Stimulated activated effector memory CD8-positive, alpha-beta T cell treated with anti-CD3 and anti-CD28 coated beads, Interleukin-12 subunit alpha, Interleukin-12 subunit beta, amount 100 ng/mL, for 72 hours (primary cell): ENCODE data around the gene GALK2.

Experiments
- ATAC-seq: fragments of 150-1000 bp; cut with Tn5 transposase; 2 replicates; pipeline ENCODE4 v1.10.0; 2021
- DNase-seq, 2 donors: peaks; one replicate each; pipeline ENCODE4 v3.0.0; 2021 to 2022; ENCODE audit warnings: low spot score in 2 of 2
- H3K27ac Mint-ChIP-seq: one replicate; pipeline ENCODE4 v1.8.0; 2022; ENCODE audit warnings: mild to moderate bottlenecking, mixed read lengths
- H3K36me3 Mint-ChIP-seq: one replicate; pipeline ENCODE4 v1.8.0; 2022; ENCODE audit warnings: mild to moderate bottlenecking, mixed read lengths
- H3K4me1 Mint-ChIP-seq: one replicate; pipeline ENCODE4 v1.8.0; 2022; ENCODE audit warnings: mixed read lengths
- H3K4me3 Mint-ChIP-seq: one replicate; pipeline ENCODE4 v1.8.0; 2022; ENCODE audit warnings: mild to moderate bottlenecking, mixed read lengths
- H3K9me3 Mint-ChIP-seq: one replicate; pipeline ENCODE4 v1.8.0; 2022; ENCODE audit warnings: mixed read lengths

Gene GALK2

GRCh38 chr15:49169880-49170597 lies at the start of gene GALK2:
TSS of gene GALK2 (plus strand) at chr15:49170247. CDS start at chr15:49170323, 76 bp downstream.
- H3K4me1 Mint-ChIP-seq: peaks cover 34% of the 10 kb centered on the region
- peak within 1 kb of the TSS; percentile 96 for H3K4me3 Mint-ChIP-seq
- peaks cover 6% of the 10 kb centered on the region for H3K36me3 Mint-ChIP-seq
- peak; percentile 99 for ATAC-seq
- H3K9me3 Mint-ChIP-seq: no peaks in the 10 kb centered on the region
- peak; percentile 64 to 85 for DNase-seq
- H3K27ac Mint-ChIP-seq: peak within 1 kb of the TSS; percentile 96

- peak overlapping the region; percentile 26 for H3K27ac Mint-ChIP-seq
- ATAC-seq (no peak), DNase-seq (no peak)
- H3K36me3 Mint-ChIP-seq: peaks cover 37% of the 10 kb centered on the region
- no peaks in the 10 kb centered on the region for H3K9me3 Mint-ChIP-seq
- H3K4me3 Mint-ChIP-seq: no peak overlapping the region
- H3K4me1 Mint-ChIP-seq: no peaks in the 10 kb centered on the region
These were observed 49.2 kb upstream of the GALK2 start for GRCh38 chr15:49120832-49121231.

- Mint-ChIP-seq H3K9me3 (no peaks in the 10 kb centered on the region), H3K36me3 (peaks cover 41% of the 10 kb centered on the region), H3K4me1 (no peaks in the 10 kb centered on the region), H3K27ac (no peak overlapping the region), H3K4me3 (no peak overlapping the region)
- DNase-seq (no peak), ATAC-seq (no peak)
These were observed 48.1 kb upstream of the GALK2 start for GRCh38 chr15:49121901-49122300.

DNA sequence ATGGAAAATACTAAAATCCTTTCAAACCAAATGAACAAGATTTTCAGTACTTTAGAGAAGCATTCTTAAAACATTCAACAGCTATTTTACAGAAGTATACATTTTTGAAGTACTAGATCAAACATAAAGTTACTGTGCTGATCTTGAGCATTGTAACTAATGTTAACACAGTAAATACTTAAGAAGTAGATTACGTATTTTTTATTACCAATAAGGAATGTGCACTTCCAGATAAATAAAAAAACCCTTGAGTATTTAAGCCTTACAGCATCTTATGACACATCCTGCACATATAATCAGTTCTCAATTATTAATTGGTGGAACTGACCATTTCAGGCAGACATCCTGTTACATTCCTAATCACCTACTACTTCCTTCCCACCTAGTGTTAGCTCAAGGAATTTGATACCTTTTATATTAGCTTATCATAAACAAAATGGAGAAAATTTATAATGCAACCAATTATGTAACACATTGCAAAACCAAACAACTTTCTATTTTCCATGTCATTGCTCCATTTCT lies 47.4 kb upstream of the GALK2 start:
- Mint-ChIP-seq H3K9me3 (no peaks in the 10 kb centered on the region), H3K4me3 (no peak overlapping the region), H3K4me1 (no peaks in the 10 kb centered on the region), H3K36me3 (peaks cover 45% of the 10 kb centered on the region), H3K27ac (no peak overlapping the region)
- ATAC-seq: no peak
- no peak for DNase-seq

- Mint-ChIP-seq H3K36me3 (peaks cover 57% of the 10 kb centered on the region), H3K4me1 (no peaks in the 10 kb centered on the region), H3K9me3 (no peaks in the 10 kb centered on the region), H3K27ac (no peak overlapping the region), H3K4me3 (no peak overlapping the region)
- DNase-seq (no peak), ATAC-seq (no peak)
These were observed 45.7 kb upstream of the GALK2 start for GRCh38 chr15:49124371-49124770.

- peaks cover 100% of the 10 kb centered on the region for H3K36me3 Mint-ChIP-seq
- H3K4me3 Mint-ChIP-seq: no peak overlapping the region
- no peak overlapping the region for H3K27ac Mint-ChIP-seq
- peaks cover 21% of the 10 kb centered on the region for H3K4me1 Mint-ChIP-seq
- no peaks in the 10 kb centered on the region for H3K9me3 Mint-ChIP-seq
- DNase-seq (no peak), ATAC-seq (no peak)
These were observed 38.6 kb upstream of the GALK2 start for GRCh38 chr15:49131403-49131802.

- H3K4me3 Mint-ChIP-seq: no peak overlapping the region
- H3K9me3 Mint-ChIP-seq: no peaks in the 10 kb centered on the region
- peaks cover 100% of the 10 kb centered on the region for H3K36me3 Mint-ChIP-seq
- DNase-seq (no peak), ATAC-seq (no peak)
- peak overlapping the region; percentile 72 for H3K27ac Mint-ChIP-seq
- H3K4me1 Mint-ChIP-seq: peaks cover 21% of the 10 kb centered on the region
These were observed 35.2 kb upstream of the GALK2 start for GRCh38 chr15:49134683-49135341.

DNA sequence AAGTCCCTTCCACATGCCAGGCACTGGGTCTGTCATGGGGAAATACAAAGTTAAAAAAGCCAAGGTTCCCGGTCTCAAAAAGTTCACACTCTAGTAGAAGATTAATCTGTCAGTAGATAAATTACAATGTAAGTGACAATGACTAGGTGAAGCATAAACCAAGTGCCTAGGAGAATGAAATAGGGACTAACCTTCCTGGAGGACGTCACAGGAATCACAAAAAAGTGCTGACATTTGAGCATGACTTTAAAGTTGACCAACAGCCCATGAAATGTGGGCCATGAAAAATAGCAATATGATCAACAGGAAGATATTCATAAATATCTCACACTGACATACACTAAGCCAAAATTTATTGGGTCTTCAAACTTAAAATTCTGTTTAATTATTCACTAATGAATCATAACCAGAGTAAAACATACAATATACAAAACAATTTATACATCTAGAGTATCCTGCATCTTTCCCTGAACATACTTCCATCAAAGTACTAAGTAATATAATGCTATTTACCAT lies 34.6 kb upstream of the GALK2 start:
- peaks cover 21% of the 10 kb centered on the region for H3K4me1 Mint-ChIP-seq
- H3K27ac Mint-ChIP-seq: peak overlapping the region; percentile 72
- no peaks in the 10 kb centered on the region for H3K9me3 Mint-ChIP-seq
- DNase-seq (no peak), ATAC-seq (no peak)
- no peak overlapping the region for H3K4me3 Mint-ChIP-seq
- H3K36me3 Mint-ChIP-seq: peaks cover 100% of the 10 kb centered on the region

DNA sequence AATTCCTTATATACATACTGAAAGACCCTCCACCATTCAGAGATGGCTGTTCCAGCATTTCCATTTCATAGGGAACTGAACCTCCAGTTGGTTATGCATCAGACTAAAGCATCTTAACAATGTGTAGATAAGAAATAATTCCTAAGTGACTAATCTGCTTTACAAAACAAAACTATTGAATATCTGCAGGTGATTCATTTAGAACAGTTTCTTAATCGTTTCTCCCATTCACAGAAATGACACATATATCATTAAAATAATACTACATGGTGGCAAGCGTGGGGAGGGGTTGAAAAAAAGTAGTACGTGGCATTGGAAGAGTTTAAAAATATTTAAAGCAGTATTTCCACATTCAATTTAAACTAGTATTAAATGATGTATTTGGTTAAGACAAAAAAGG lies 34.1 kb upstream of the GALK2 start:
- H3K9me3 Mint-ChIP-seq: no peaks in the 10 kb centered on the region
- peak overlapping the region; percentile 72 for H3K27ac Mint-ChIP-seq
- H3K36me3 Mint-ChIP-seq: peaks cover 100% of the 10 kb centered on the region
- peak; percentile 63 for ATAC-seq
- peaks cover 21% of the 10 kb centered on the region for H3K4me1 Mint-ChIP-seq
- H3K4me3 Mint-ChIP-seq: no peak overlapping the region
- DNase-seq: no peak

- Mint-ChIP-seq H3K27ac (peak overlapping the region; percentile 83), H3K4me1 (peaks cover 26% of the 10 kb centered on the region), H3K36me3 (peaks cover 100% of the 10 kb centered on the region), H3K9me3 (no peaks in the 10 kb centered on the region), H3K4me3 (no peak overlapping the region)
- DNase-seq: no peak
- ATAC-seq: peak; percentile 93
These were observed 32.2 kb upstream of the GALK2 start for GRCh38 chr15:49137861-49138260.

GRCh38 chr15:49145651-49146609 lies 24.1 kb upstream of the GALK2 start:
- peaks cover 72% of the 10 kb centered on the region for H3K36me3 Mint-ChIP-seq
- H3K4me3 Mint-ChIP-seq: no peak overlapping the region
- no peak overlapping the region for H3K27ac Mint-ChIP-seq
- ATAC-seq: peak; percentile 47
- DNase-seq: no peak
- H3K9me3 Mint-ChIP-seq: no peaks in the 10 kb centered on the region
- peaks cover 37% of the 10 kb centered on the region for H3K4me1 Mint-ChIP-seq

GRCh38 chr15:49148298-49148697 lies 21.7 kb upstream of the GALK2 start:
- Mint-ChIP-seq H3K4me1 (peaks cover 34% of the 10 kb centered on the region), H3K9me3 (no peaks in the 10 kb centered on the region), H3K27ac (peak overlapping the region; percentile 20), H3K36me3 (peaks cover 62% of the 10 kb centered on the region), H3K4me3 (no peak overlapping the region)
- DNase-seq (no peak), ATAC-seq (no peak)

- DNase-seq (no peak), ATAC-seq (no peak)
- Mint-ChIP-seq H3K36me3 (peaks cover 62% of the 10 kb centered on the region), H3K9me3 (no peaks in the 10 kb centered on the region), H3K4me3 (no peak overlapping the region), H3K4me1 (peaks cover 37% of the 10 kb centered on the region), H3K27ac (peak overlapping the region; percentile 20)
These were observed 21.3 kb upstream of the GALK2 start for GRCh38 chr15:49148727-49149126.

DNA sequence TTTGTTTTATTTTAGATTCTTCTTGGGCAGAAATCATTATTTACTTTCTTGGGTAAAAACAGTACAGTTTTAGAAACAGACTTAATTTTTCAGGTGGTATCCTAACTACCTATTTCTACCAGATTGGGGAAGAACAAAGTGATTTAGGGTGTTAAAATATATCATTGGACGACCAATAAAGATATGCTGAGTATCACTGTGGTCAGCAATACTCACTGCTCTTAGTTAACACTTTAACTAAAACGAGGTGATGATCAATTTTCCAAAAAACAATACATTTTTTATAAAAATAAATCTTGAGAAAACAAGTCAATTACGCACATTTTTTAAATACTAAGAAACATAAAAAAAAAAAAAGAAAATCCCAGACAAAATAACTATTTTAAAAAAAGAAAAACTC lies 18.2 kb upstream of the GALK2 start:
- H3K9me3 Mint-ChIP-seq: no peaks in the 10 kb centered on the region
- ATAC-seq (no peak), DNase-seq (no peak)
- H3K4me1 Mint-ChIP-seq: peaks cover 37% of the 10 kb centered on the region
- peaks cover 49% of the 10 kb centered on the region for H3K36me3 Mint-ChIP-seq
- no peak overlapping the region for H3K4me3 Mint-ChIP-seq
- H3K27ac Mint-ChIP-seq: no peak overlapping the region
